Stimulated activated CD4-positive, alpha-beta T cell treated with anti-CD3 and anti-CD28 coated beads, Interleukin-2, amount 100 ng/mL, for 24 hours (primary cell): ENCODE data around the gene SLC45A2.
"Not testable (repeated sequence)": the region's sequence is repeated elsewhere in the genome, so short reads cannot be mapped to it uniquely, and the experiment has no call there.

Source experiments
- DNase-seq, 2 donors: peaks; one replicate each; pipeline ENCODE4 v3.0.0-alpha.2; 2020

Gene SLC45A2

GRCh38 chr5:33964132-33964700, 20.3 kb downstream of the SLC45A2 start:
- DNase-seq: no peak

GRCh38 chr5:33958176-33958575, 26.3 kb downstream of the SLC45A2 start:
- no peak for DNase-seq

- DNase-seq: no peak
Observed at GRCh38 chr5:33957577-33958150, 26.8 kb downstream of the SLC45A2 start.

- DNase-seq: not testable (repeated sequence)
Observed at GRCh38 chr5:33952175-33952574, 32.3 kb downstream of the SLC45A2 start.

- no peak for DNase-seq
Observed at GRCh38 chr5:33944543-33945132, 39.9 kb downstream of the SLC45A2 start.

GRCh38 chr5:33941090-33941489, 43.4 kb downstream of the SLC45A2 start:
- no peak for DNase-seq

GRCh38 chr5:33939556-33940262, 44.8 kb downstream of the SLC45A2 start:
- no peak for DNase-seq

- DNase-seq: no peak
Observed at GRCh38 chr5:33938881-33939280, 45.6 kb downstream of the SLC45A2 start.

GRCh38 chr5:33938507-33938796, 46.0 kb downstream of the SLC45A2 start:
- DNase-seq: no peak

- peak in 1 of 2 donors; percentile 3 for DNase-seq
Observed at GRCh38 chr5:33937707-33938506, 46.6 kb downstream of the SLC45A2 start.

- no peak for DNase-seq
Observed at GRCh38 chr5:33937017-33937706, 47.3 kb downstream of the SLC45A2 start.

GRCh38 chr5:33936381-33937016, 48.0 kb downstream of the SLC45A2 start, which contains the start of gene RXFP3:
RXFP3 (plus strand) TSS chr5:33936386; CDS start chr5:33936741, 355 bp downstream.
- DNase-seq: no peak

- DNase-seq: peak; percentile 30 to 62
Observed at GRCh38 chr5:33936004-33936380, 48.5 kb downstream of the SLC45A2 start.

- DNase-seq: no peak
Observed at GRCh38 chr5:33934176-33934575, 50.3 kb downstream of the SLC45A2 start.

- DNase-seq: no peak
Observed at GRCh38 chr5:33933723-33934169, 50.7 kb downstream of the SLC45A2 start.

- DNase-seq: no peak
Observed at GRCh38 chr5:33931136-33931535, 53.4 kb downstream of the SLC45A2 start.

- no peak for DNase-seq
Observed at GRCh38 chr5:33929925-33930690, 54.4 kb downstream of the SLC45A2 start.

- no peak for DNase-seq
Observed at GRCh38 chr5:33928283-33928682, 56.2 kb downstream of the SLC45A2 start.

GRCh38 chr5:33927685-33928084, 56.8 kb downstream of the SLC45A2 start:
- DNase-seq: no peak

GRCh38 chr5:33925278-33925677, 59.2 kb downstream of the SLC45A2 start:
- no peak for DNase-seq

GRCh38 chr5:33921002-33921401, 63.5 kb downstream of the SLC45A2 start:
- no peak for DNase-seq
